OCI-LY3 (cell line): ENCODE results near the gene ATXN2L.

Experiments used
- CTCF ChIP-seq: fragments of 200-600, 300-600 bp; sonication (generic); IDR thresholded peaks from 2 replicates; pipeline ENCODE4 v1.5.1; 2014; ENCODE audit warnings: antibody characterized with exemption, low read length, low read depth
- EZH2phosphoT487 ChIP-seq: fragments of 200-600 bp; shearing (Covaris generic); IDR thresholded peaks from 2 replicates; pipeline ENCODE4 v1.6.1; 2018; ENCODE audit warnings: antibody characterized with exemption, mixed run types, low read depth

- no peak for TF ChIP-seq CTCF
- TF ChIP-seq EZH2phosphoT487: no peak
Observed at GRCh38 chr16:28829747-28830146, 6.9 kb downstream of the ATXN2L start.
